Small intestine (tissue), 7 donors: ENCODE measurements around the gene SARNP. TPM values are rescaled to one million over a fixed set of nuclear protein-coding genes. Genes with fewer than 3 reads are reported as not detected.

Source experiments
- DNase-seq, 2 donors: peaks; one replicate each; pipeline versions ENCODE4 v3.0.0 to v3.0.0-alpha.2; 2013
- FAIRE-seq: peaks from 2 replicates; lab custom pipeline; 2012; peaks lifted over from hg19 to GRCh38; lab: Jason Lieb, UNC
- H3K27ac ChIP-seq, 3 donors: one replicate each; pipeline ENCODE4 v1.5.1; 2013; ENCODE audit warnings: low read length in 2 of 3, mild to moderate bottlenecking in 2 of 3, control low read depth in 1 of 3, inconsistent platforms in 1 of 3, low read depth in 1 of 3, moderate library complexity in 1 of 3
- H3K27me3 ChIP-seq, 3 donors: one replicate each; pipeline ENCODE4 v1.6.1; 2013; ENCODE audit warnings: low read length in 3 of 3, inconsistent platforms in 1 of 3; ENCODE audit not compliant: control insufficient read depth in 3 of 3, insufficient read depth in 3 of 3
- H3K36me3 ChIP-seq, 3 donors: one replicate each; pipeline ENCODE4 v1.6.1; 2013; ENCODE audit warnings: low read length in 3 of 3, inconsistent platforms in 1 of 3, low read depth in 1 of 3, mild to moderate bottlenecking in 1 of 3, moderate library complexity in 1 of 3; ENCODE audit not compliant: control insufficient read depth in 3 of 3, insufficient read depth in 2 of 3
- H3K4me1 ChIP-seq, 3 donors: one replicate each; pipeline ENCODE4 v1.6.1; 2013; ENCODE audit warnings: low read length in 2 of 3, inconsistent platforms in 1 of 3, low read depth in 1 of 3, mild to moderate bottlenecking in 1 of 3, moderate library complexity in 1 of 3; ENCODE audit not compliant: control insufficient read depth in 3 of 3, insufficient read depth in 2 of 3
- H3K4me3 ChIP-seq, 3 donors: one replicate each; pipeline ENCODE4 v1.5.1; 2013; ENCODE audit warnings: low read length in 3 of 3, control low read depth in 1 of 3, inconsistent platforms in 1 of 3, low read depth in 1 of 3, mild to moderate bottlenecking in 1 of 3, moderate library complexity in 1 of 3
- H3K9me3 ChIP-seq, 2 donors: one replicate each; pipeline ENCODE4 v1.6.1; 2013; ENCODE audit warnings: low read depth in 1 of 2, low read length in 1 of 2; ENCODE audit not compliant: control insufficient read depth in 2 of 2, insufficient read depth in 1 of 2
- WGBS, 3 donors: extraction: QIAGEN DNeasy Blood & Tissue Kit; methylation state at CpG; one replicate each; pipeline ENCODE4 v1.1.7; 2013; 5-methylcytosine and 5-hydroxymethylcytosine counted together
- polyA plus RNA-seq, 4 donors: library from polyadenylated mRNA; stranded (reverse) in 3 of 4; unstranded in 1 of 4; fragments of 200-250 nt in 3 of 4; fragments of 120-200 nt in 1 of 4; gene quantifications; one replicate each; pipeline versions ENCODE4 v1.2.1 to v1.2.3, GENCODE V29; 2013
- donor health status: healthy with polysubstance abuse.
- donor health status: control.
- donor health status: control.
- donor health status: Bipolar disorder and iron deficiency.
- donor health status: healthy.

The SARNP gene
- polyA plus RNA-seq, 4 donors = 62.8 to 89.8 (median 75.3) TPM

- 0 to 1% (median 0%) methylated on average over 16 to 39 of the region's 53 CpGs for WGBS, 3 donors
- Histone ChIP-seq H3K9me3 (no peaks in the 10 kb centered on the region), H3K4me3 (peak within 1 kb of the TSS; percentile 52 to 73 (median 59)), H3K4me1 (peaks cover 0 to 36% (median 13%) of the 10 kb centered on the region in 3 donors), H3K27me3 (peaks cover 0 to 8% (median 0%) of the 10 kb centered on the region in 3 donors), H3K36me3 (no peaks in the 10 kb centered on the region), H3K27ac (peak within 1 kb of the TSS in 2 of 3 donors; percentile 59 to 74)
- FAIRE-seq (no peak), DNase-seq (peak; percentile 52 to 76)
Measured at GRCh38 chr12:55742719-55743405, 74.7 kb downstream of the SARNP start, which contains the start of gene GDF11. Gene GDF11 (plus strand): TSS chr12:55743122. CDS start chr12:55743317, 195 bp downstream.

- peak overlapping the region in 2 of 3 donors; percentile 59 to 74 for H3K27ac ChIP-seq
- H3K4me3 ChIP-seq = peak overlapping the region in 1 of 3 donors; percentile 47
- 6 to 36% (median 23%) methylated on average over 3 of the region's 3 CpGs for WGBS, 3 donors
- H3K4me1 ChIP-seq = peaks cover 0 to 44% (median 15%) of the 10 kb centered on the region in 3 donors
- H3K36me3 ChIP-seq = no peaks in the 10 kb centered on the region
- peaks cover 0 to 8% (median 0%) of the 10 kb centered on the region in 3 donors for H3K27me3 ChIP-seq
- no peaks in the 10 kb centered on the region for H3K9me3 ChIP-seq
- FAIRE-seq = no peak
- no peak for DNase-seq
Measured at GRCh38 chr12:55741931-55742680, 75.4 kb downstream of the SARNP start.

- FAIRE-seq (no peak), DNase-seq (no peak)
- 59 to 73% (median 60%) methylated on average over 2 of the region's 2 CpGs for WGBS, 3 donors
- Histone ChIP-seq H3K4me3 (no peak overlapping the region), H3K27me3 (peaks cover 0 to 2% (median 0%) of the 10 kb centered on the region in 3 donors), H3K27ac (no peak overlapping the region), H3K9me3 (no peaks in the 10 kb centered on the region), H3K36me3 (no peaks in the 10 kb centered on the region), H3K4me1 (peaks cover 0 to 35% (median 5%) of the 10 kb centered on the region in 3 donors)
Measured at GRCh38 chr12:55739025-55739378, 78.5 kb downstream of the SARNP start.

GRCh38 chr12:55738123-55739024, 79.2 kb downstream of the SARNP start:
- H3K36me3 ChIP-seq = no peaks in the 10 kb centered on the region
- DNase-seq = peak; percentile 87 to 94
- peak; percentile 10 for FAIRE-seq
- H3K4me3 ChIP-seq = peak overlapping the region in 2 of 3 donors; percentile 2 to 70
- H3K9me3 ChIP-seq = no peaks in the 10 kb centered on the region
- no peaks in the 10 kb centered on the region for H3K27me3 ChIP-seq
- peaks cover 0 to 34% (median 5%) of the 10 kb centered on the region in 3 donors for H3K4me1 ChIP-seq
- 2 to 6% (median 5%) methylated on average over 14 of the region's 14 CpGs for WGBS, 3 donors
- peak overlapping the region in 2 of 3 donors; percentile 83 to 84 for H3K27ac ChIP-seq

GRCh38 chr12:55737581-55738122, 79.9 kb downstream of the SARNP start:
- Histone ChIP-seq H3K36me3 (no peaks in the 10 kb centered on the region), H3K4me1 (peaks cover 0 to 32% (median 5%) of the 10 kb centered on the region in 3 donors), H3K27ac (peak overlapping the region in 2 of 3 donors; percentile 83 to 84), H3K9me3 (no peaks in the 10 kb centered on the region), H3K4me3 (peak overlapping the region in 1 of 3 donors; percentile 70), H3K27me3 (no peaks in the 10 kb centered on the region)
- no peak for FAIRE-seq
- DNase-seq = no peak
- 16 to 30% (median 26%) methylated on average over 4 of the region's 4 CpGs for WGBS, 3 donors

GRCh38 chr12:55736780-55737580, 80.5 kb downstream of the SARNP start:
- no peaks in the 10 kb centered on the region for H3K9me3 ChIP-seq
- H3K4me1 ChIP-seq = peaks cover 0 to 27% (median 5%) of the 10 kb centered on the region in 3 donors
- H3K36me3 ChIP-seq = peaks cover 0 to 4% (median 0%) of the 10 kb centered on the region in 3 donors
- no peaks in the 10 kb centered on the region for H3K27me3 ChIP-seq
- FAIRE-seq (no peak), DNase-seq (peak; percentile 93 to 94)
- H3K4me3 ChIP-seq = no peak overlapping the region
- peak overlapping the region in 2 of 3 donors; percentile 27 to 83 for H3K27ac ChIP-seq
- 21 to 37% (median 32%) methylated on average over 6 of the region's 6 CpGs for WGBS, 3 donors

GRCh38 chr12:55736076-55736475, 81.4 kb downstream of the SARNP start:
- no peak for DNase-seq
- peaks cover 0 to 4% (median 0%) of the 10 kb centered on the region in 3 donors for H3K36me3 ChIP-seq
- H3K4me3 ChIP-seq = no peak overlapping the region
- no peak for FAIRE-seq
- no peaks in the 10 kb centered on the region for H3K9me3 ChIP-seq
- no peaks in the 10 kb centered on the region for H3K27me3 ChIP-seq
- 47 to 66% (median 64%) methylated on average over 3 of the region's 3 CpGs for WGBS, 3 donors
- H3K27ac ChIP-seq = no peak overlapping the region
- peaks cover 0 to 25% (median 5%) of the 10 kb centered on the region in 3 donors for H3K4me1 ChIP-seq
